Thoracic aorta (tissue), 2 donors: ENCODE results near the gene MAN1A2. TPM values are rescaled to one million over a fixed set of nuclear protein-coding genes. Genes with fewer than 3 reads are reported as not detected.

Source experiments
- ATAC-seq: fragments of 150-250 bp; one replicate; pipeline ENCODE4 v1.8.0; 2017; ENCODE audit warnings: low read depth; ENCODE audit not compliant: insufficient number of reproducible peaks, low FRiP score
- DNase-seq: peaks from one replicate; pipeline ENCODE4 v3.0.0-alpha.2; 2020; ENCODE audit warnings: low spot score
- H3K27ac ChIP-seq, 2 donors: fragments of 200-600 bp; sonication (generic); 1 replicate in 1 of 2; 2 replicates in 1 of 2; pipeline ENCODE4 v1.5.1; 2016; ENCODE audit warnings: mild to moderate bottlenecking in 2 of 2, moderate library complexity in 2 of 2
- H3K27me3 ChIP-seq: fragments of 200-600 bp; sonication (generic); replicated peaks from 2 replicates; pipeline ENCODE4 v1.6.0; 2016; ENCODE audit warnings: mild to moderate bottlenecking; ENCODE audit not compliant: insufficient read depth
- H3K36me3 ChIP-seq: fragments of 200-600 bp; sonication (generic); one replicate; pipeline ENCODE4 v1.5.1; 2016
- H3K4me1 ChIP-seq, 2 donors: fragments of 200-600 bp; sonication (generic); 1 replicate in 1 of 2; 2 replicates in 1 of 2; pipeline versions ENCODE4 v1.5.1 to v1.6.0; 2016; ENCODE audit warnings: low read depth in 2 of 2, mild to moderate bottlenecking in 1 of 2; ENCODE audit not compliant: control insufficient read depth in 1 of 2
- H3K4me3 ChIP-seq: fragments of 200-600 bp; sonication (generic); 2 replicates; pipeline ENCODE4 v1.5.1; 2016; ENCODE audit warnings: mild to moderate bottlenecking
- H3K9me3 ChIP-seq: fragments of 200-600 bp; sonication (generic); 2 replicates; pipeline ENCODE4 v1.5.1; 2016
- total RNA-seq, 2 donors: library from RNA; depleted of rRNA; stranded (reverse); fragments of >200 nt; gene quantifications; one replicate each; pipeline versions ENCODE4 v1.1.0 to v1.2.3, GENCODE V29; 2016
- TF ChIP-seq, protein P1 (sequence below): fragments of 200-600 bp; sonication (generic); IDR thresholded peaks from one replicate; pipeline ENCODE4 v1.5.1; 2019; ENCODE audit warnings: antibody characterized with exemption

The MAN1A2 gene
- total RNA-seq, 2 donors from 2014 or later = 27.1 to 48.7 TPM

- TF ChIP-seq, protein P1, sequence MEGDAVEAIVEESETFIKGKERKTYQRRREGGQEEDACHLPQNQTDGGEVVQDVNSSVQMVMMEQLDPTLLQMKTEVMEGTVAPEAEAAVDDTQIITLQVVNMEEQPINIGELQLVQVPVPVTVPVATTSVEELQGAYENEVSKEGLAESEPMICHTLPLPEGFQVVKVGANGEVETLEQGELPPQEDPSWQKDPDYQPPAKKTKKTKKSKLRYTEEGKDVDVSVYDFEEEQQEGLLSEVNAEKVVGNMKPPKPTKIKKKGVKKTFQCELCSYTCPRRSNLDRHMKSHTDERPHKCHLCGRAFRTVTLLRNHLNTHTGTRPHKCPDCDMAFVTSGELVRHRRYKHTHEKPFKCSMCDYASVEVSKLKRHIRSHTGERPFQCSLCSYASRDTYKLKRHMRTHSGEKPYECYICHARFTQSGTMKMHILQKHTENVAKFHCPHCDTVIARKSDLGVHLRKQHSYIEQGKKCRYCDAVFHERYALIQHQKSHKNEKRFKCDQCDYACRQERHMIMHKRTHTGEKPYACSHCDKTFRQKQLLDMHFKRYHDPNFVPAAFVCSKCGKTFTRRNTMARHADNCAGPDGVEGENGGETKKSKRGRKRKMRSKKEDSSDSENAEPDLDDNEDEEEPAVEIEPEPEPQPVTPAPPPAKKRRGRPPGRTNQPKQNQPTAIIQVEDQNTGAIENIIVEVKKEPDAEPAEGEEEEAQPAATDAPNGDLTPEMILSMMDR = no peak
- Histone ChIP-seq H3K36me3 (no peaks in the 10 kb centered on the region), H3K27ac (no peak overlapping the region), H3K27me3 (no peaks in the 10 kb centered on the region), H3K4me1 (peaks cover 5 to 15% of the 10 kb centered on the region in 2 donors), H3K9me3 (no peaks in the 10 kb centered on the region), H3K4me3 (no peak overlapping the region)
- ATAC-seq (no peak), DNase-seq (no peak)
Observed at GRCh38 chr1:117569856-117570255, 202.6 kb downstream of the MAN1A2 start.

GRCh38 chr1:117570988-117571409, 203.8 kb downstream of the MAN1A2 start:
- no peak for ATAC-seq

GRCh38 chr1:117571496-117571895, 204.2 kb downstream of the MAN1A2 start:
- no peak for DNase-seq
- TF ChIP-seq, protein P1 = no peak
- H3K9me3 ChIP-seq = no peaks in the 10 kb centered on the region
- no peaks in the 10 kb centered on the region for H3K27me3 ChIP-seq
- H3K4me1 ChIP-seq = peaks cover 5 to 15% of the 10 kb centered on the region in 2 donors
- H3K4me3 ChIP-seq = no peak overlapping the region
- no peaks in the 10 kb centered on the region for H3K36me3 ChIP-seq
- no peak overlapping the region for H3K27ac ChIP-seq
- ATAC-seq = no peak

More at GRCh38 chr1:117570988-117571409, 203.8 kb downstream of the MAN1A2 start:
- DNase-seq = no peak
- TF ChIP-seq, protein P1 = no peak
- H3K27me3 ChIP-seq = no peaks in the 10 kb centered on the region
- no peak overlapping the region for H3K27ac ChIP-seq
- no peaks in the 10 kb centered on the region for H3K36me3 ChIP-seq
- no peaks in the 10 kb centered on the region for H3K9me3 ChIP-seq
- H3K4me1 ChIP-seq = peaks cover 5 to 15% of the 10 kb centered on the region in 2 donors
- H3K4me3 ChIP-seq = no peak overlapping the region

DNA sequence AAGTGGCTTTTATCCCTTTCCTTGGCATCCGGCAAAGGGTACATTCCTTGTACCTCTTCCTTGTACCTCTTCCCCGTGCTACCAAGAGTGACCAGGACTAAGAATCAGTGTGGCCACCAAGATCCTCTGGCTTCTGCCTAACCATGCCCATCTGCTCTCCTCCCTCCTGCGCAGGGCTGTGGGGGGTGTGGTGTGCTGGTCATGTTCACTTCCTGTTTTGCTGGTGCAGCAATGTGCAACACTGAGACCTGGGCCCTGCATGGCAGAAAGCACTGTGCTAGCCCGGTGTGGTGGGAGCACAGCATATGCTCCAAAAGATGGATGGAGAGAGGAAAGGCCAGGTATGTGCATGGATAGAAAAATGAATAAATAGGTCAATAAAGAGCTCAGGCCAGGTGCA, 205.3 kb downstream of the MAN1A2 start:
- Histone ChIP-seq H3K27ac (no peak overlapping the region), H3K27me3 (no peaks in the 10 kb centered on the region), H3K4me3 (no peak overlapping the region), H3K4me1 (peaks cover 5 to 15% of the 10 kb centered on the region in 2 donors), H3K36me3 (no peaks in the 10 kb centered on the region), H3K9me3 (no peaks in the 10 kb centered on the region)
- DNase-seq = no peak
- ATAC-seq = no peak
- TF ChIP-seq, protein P1 = no peak

DNA sequence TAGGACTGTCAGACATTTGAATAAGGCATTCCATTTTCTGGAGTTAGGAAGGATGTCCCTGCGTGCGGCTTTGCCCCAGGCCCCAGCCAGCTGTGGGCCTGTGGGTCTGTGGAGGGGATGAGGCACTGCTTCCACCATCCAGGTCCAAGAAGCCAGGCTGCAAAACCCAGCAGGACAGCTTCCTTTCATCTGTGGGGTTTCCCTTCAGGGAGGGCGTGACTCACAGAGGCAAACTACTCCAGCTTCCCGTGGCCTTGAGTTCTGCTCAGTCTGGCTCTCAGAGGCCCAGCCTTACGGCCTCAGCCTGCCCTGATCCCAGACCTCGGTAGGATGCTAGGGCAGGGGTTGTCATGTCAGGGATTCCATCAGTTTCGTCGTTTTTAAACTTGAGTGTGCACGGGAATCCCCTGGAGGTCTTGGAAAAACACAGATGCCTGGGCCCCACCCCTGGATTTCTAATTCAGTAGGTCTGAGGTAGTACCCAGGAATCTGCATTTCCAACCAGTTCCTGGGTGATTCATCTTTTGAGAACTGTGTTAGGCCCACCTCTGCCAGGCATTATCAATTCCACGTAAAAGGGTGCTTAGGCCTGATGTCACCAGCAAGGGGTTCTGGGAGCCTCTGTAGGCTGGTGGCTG, 206.3 kb downstream of the MAN1A2 start:
- TF ChIP-seq, protein P1 = no peak
- H3K9me3 ChIP-seq = no peaks in the 10 kb centered on the region
- no peaks in the 10 kb centered on the region for H3K27me3 ChIP-seq
- DNase-seq (no peak), ATAC-seq (no peak)
- peaks cover 5 to 15% of the 10 kb centered on the region in 2 donors for H3K4me1 ChIP-seq
- H3K36me3 ChIP-seq = no peaks in the 10 kb centered on the region
- no peak overlapping the region for H3K4me3 ChIP-seq
- H3K27ac ChIP-seq = no peak overlapping the region
